GM19043 (cell line): ENCODE measurements around the gene CAPN11.
"Not testable (repeated sequence)": the region's sequence is repeated elsewhere in the genome, so short reads cannot be mapped to it uniquely, and the experiment has no call there.

Experiments
- ATAC-seq: cut with Tn5 transposase; IDR thresholded peaks from one replicate; pipeline ENCODE4 v1.9.1; 2021; ENCODE audit warnings: low read depth; ENCODE audit not compliant: unreplicated experiment

Gene CAPN11

GRCh38 chr6:44225579-44226325 is 67.1 kb downstream of the CAPN11 start:
- no peak for ATAC-seq

- no peak for ATAC-seq
Observed at GRCh38 chr6:44226368-44227147, 67.9 kb downstream of the CAPN11 start.

- ATAC-seq, result no peak
Observed at GRCh38 chr6:44227148-44227793, 68.7 kb downstream of the CAPN11 start.

- ATAC-seq, result no peak
Observed at GRCh38 chr6:44228031-44228430, 69.4 kb downstream of the CAPN11 start.

GRCh38 chr6:44228433-44228832 is 69.8 kb downstream of the CAPN11 start:
- no peak for ATAC-seq

GRCh38 chr6:44228836-44229235 is 70.2 kb downstream of the CAPN11 start:
- no peak for ATAC-seq

GRCh38 chr6:44229376-44230033 is 70.9 kb downstream of the CAPN11 start:
- ATAC-seq, result no peak

GRCh38 chr6:44230034-44230675 is 71.5 kb downstream of the CAPN11 start:
- ATAC-seq, result no peak

GRCh38 chr6:44231426-44231825 is 72.8 kb downstream of the CAPN11 start:
- not testable (repeated sequence) for ATAC-seq

GRCh38 chr6:44232676-44233566 is 74.3 kb downstream of the CAPN11 start:
- ATAC-seq, result no peak

- no peak for ATAC-seq
Observed at GRCh38 chr6:44233567-44234100, 75.0 kb downstream of the CAPN11 start.
